Kidney (tissue), 14 donors: ENCODE data around the gene SPEF1. TPM values are rescaled to one million over a fixed set of nuclear protein-coding genes. Genes with fewer than 3 reads are reported as not detected.

Experiments used
- DNase-seq, 5 donors: peaks; one replicate each; pipeline ENCODE4 v3.0.0-alpha.2; 2013 to 2020
- FAIRE-seq: peaks from 2 replicates; lab custom pipeline; 2012; peaks lifted over from hg19 to GRCh38; lab: Jason Lieb, UNC
- H3K27ac ChIP-seq, 2 donors: one replicate each; pipeline ENCODE4 v1.7.0; 2013; ENCODE audit warnings: low read depth in 2 of 2, low read length in 2 of 2, inconsistent platforms in 1 of 2
- H3K27me3 ChIP-seq: one replicate; pipeline ENCODE4 v1.7.1; 2013; ENCODE audit warnings: low read length, inconsistent platforms; ENCODE audit not compliant: control insufficient read depth, insufficient read depth
- H3K36me3 ChIP-seq, 3 donors: one replicate each; pipeline versions ENCODE4 v1.7.0 to v1.7.1; 2013; ENCODE audit warnings: low read length in 3 of 3, control low read depth in 1 of 3, inconsistent platforms in 1 of 3; ENCODE audit not compliant: insufficient read depth in 3 of 3, control insufficient read depth in 2 of 3
- H3K4me1 ChIP-seq, 3 donors: one replicate each; pipeline versions ENCODE4 v1.7.0 to v1.7.1; 2013; ENCODE audit warnings: low read length in 3 of 3, inconsistent platforms in 1 of 3, low read depth in 1 of 3; ENCODE audit not compliant: control insufficient read depth in 2 of 3, insufficient read depth in 2 of 3
- H3K4me3 ChIP-seq, 3 donors: one replicate each; pipeline versions ENCODE4 v1.7.0 to v1.8.1; 2013; ENCODE audit warnings: low read length in 3 of 3, control low read depth in 1 of 3, inconsistent platforms in 1 of 3
- H3K9ac ChIP-seq, 3 donors: one replicate each; pipeline versions ENCODE4 v1.7.0 to v1.7.1; 2013; ENCODE audit warnings: low read length in 3 of 3, control low read depth in 1 of 3, inconsistent platforms in 1 of 3
- H3K9me3 ChIP-seq, 3 donors: one replicate each; pipeline versions ENCODE4 v1.7.0 to v1.7.1; 2013; ENCODE audit warnings: low read length in 3 of 3, control low read depth in 1 of 3, inconsistent platforms in 1 of 3; ENCODE audit not compliant: control insufficient read depth in 2 of 3, insufficient read depth in 1 of 3
- CTCF ChIP-seq: IDR thresholded peaks from 3 replicates; pipeline ENCODE4 v1.5.1; 2012; ENCODE audit warnings: mild to moderate bottlenecking, moderate library complexity, borderline replicate concordance; ENCODE audit not compliant: insufficient read depth; ENCODE audit errors: extremely low read depth
- intact Hi-C: fragments of 100-400 bp; cut with DNase I; formaldehyde crosslinking; loops from one replicate; pipeline ENCODE4 v1.11.1; 2022
- polyA plus RNA-seq: library from polyadenylated mRNA; stranded (reverse); fragments of 350-450 nt; fragmentation: Illumina TruSeq; extraction: RNeasy Lipid Tissue Mini Kit (QIAGEN cat#74804); gene quantifications from one replicate; pipeline ENCODE4 v1.2.3, GENCODE V29; 2014; ENCODE audit warnings: low read depth, low replicate concordance; ENCODE audit not compliant: insufficient read depth
- total RNA-seq: library from RNA; stranded (reverse); fragmentation: NEBNext Ultra II Directional; extraction: Animal tissue kit (Norgen Biotek cat#: 25700); gene quantifications from one replicate; pipeline ENCODE4 v1.2.1, GENCODE V29; 2021
- donor health status: control.
- donor health status: control.
- donor health status: control.
- donor health status: control.
- donor health status: control.
- donor health status: DM: yes; HTN: yes; CAD: no.
- donor health status: Normal renal cell carcinoma (clear cell type).

Gene SPEF1
- total and polyA plus RNA-seq, 2 donors from 2014 or later, result 3.4 to 3.8 TPM

GRCh38 chr20:3729811-3730540 is 51.3 kb downstream of the SPEF1 start:
- Histone ChIP-seq H3K36me3 (no peaks in the 10 kb centered on the region), H3K4me3 (no peak overlapping the region), H3K9me3 (no peaks in the 10 kb centered on the region), H3K27ac (no peak overlapping the region), H3K4me1 (peaks cover 0 to 5% (median 2%) of the 10 kb centered on the region in 3 donors), H3K27me3 (no peaks in the 10 kb centered on the region), H3K9ac (no peak overlapping the region)
- intact Hi-C loops, result no loop called here
- DNase-seq, result peak in 1 of 5 donors; percentile 54
- no peak for FAIRE-seq
- TF ChIP-seq CTCF, result no peak

DNA sequence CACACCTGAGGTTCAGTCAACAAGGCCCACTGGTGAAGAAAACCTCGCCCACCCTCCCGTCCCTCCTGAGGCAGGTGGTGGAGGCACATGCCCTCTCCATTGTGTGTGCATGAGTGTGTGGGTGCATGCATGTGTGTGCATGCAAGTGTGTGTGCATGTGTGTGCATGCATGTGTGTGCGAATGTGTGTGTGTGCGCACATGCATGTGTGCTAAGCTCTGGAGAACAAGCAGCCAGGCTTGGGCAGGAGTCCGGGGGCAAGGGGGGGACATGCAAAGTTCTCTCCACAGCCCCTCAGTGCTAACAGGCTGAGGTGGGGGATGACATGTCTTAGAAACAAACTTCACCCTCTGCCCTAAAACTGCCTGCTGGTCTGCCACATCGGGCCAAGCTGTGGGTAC is 51.9 kb downstream of the SPEF1 start:
- Histone ChIP-seq H3K27ac (no peak overlapping the region), H3K27me3 (no peaks in the 10 kb centered on the region), H3K9me3 (no peaks in the 10 kb centered on the region), H3K4me1 (peaks cover 0 to 5% (median 2%) of the 10 kb centered on the region in 3 donors), H3K4me3 (no peak overlapping the region), H3K36me3 (no peaks in the 10 kb centered on the region), H3K9ac (no peak overlapping the region)
- intact Hi-C loops, result no loop called here
- TF ChIP-seq CTCF, result no peak
- DNase-seq, result peak in 1 of 5 donors; percentile 60
- no peak for FAIRE-seq

DNA sequence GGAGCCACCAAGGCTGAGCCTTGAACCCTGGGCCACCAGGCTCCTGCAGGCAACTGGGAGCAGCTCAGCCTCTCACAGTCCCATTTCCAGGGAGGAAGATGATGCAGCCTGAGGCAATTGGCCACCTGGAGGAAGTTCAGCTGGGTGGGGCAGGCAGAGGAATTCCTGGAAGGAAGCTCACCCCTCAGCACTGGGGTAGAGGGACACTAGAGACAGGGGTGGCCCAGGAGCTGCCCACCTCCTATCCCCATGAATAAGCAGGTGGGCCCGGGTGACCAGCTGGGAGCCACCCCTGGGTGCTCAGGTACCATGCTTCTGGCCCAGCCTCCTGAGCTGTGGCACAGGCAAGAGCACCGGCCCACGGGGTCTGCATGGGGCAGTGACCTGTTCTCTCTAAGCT is 52.4 kb downstream of the SPEF1 start:
- no peak overlapping the region for H3K4me3 ChIP-seq
- no peak for TF ChIP-seq CTCF
- FAIRE-seq, result no peak
- intact Hi-C loops, result no loop called here
- peaks cover 0 to 2% (median 0%) of the 10 kb centered on the region in 3 donors for H3K4me1 ChIP-seq
- no peaks in the 10 kb centered on the region for H3K27me3 ChIP-seq
- no peak overlapping the region for H3K27ac ChIP-seq
- no peaks in the 10 kb centered on the region for H3K9me3 ChIP-seq
- H3K9ac ChIP-seq, result no peak overlapping the region
- peak in 1 of 5 donors; percentile 57 for DNase-seq
- no peaks in the 10 kb centered on the region for H3K36me3 ChIP-seq
